Measurements from ENCODE around the gene BTN2A1.
"Not testable (repeated sequence)": the region's sequence is repeated elsewhere in the genome, so short reads cannot be mapped to it uniquely, and the experiment has no call there.

The BTN2A1 gene

DNA sequence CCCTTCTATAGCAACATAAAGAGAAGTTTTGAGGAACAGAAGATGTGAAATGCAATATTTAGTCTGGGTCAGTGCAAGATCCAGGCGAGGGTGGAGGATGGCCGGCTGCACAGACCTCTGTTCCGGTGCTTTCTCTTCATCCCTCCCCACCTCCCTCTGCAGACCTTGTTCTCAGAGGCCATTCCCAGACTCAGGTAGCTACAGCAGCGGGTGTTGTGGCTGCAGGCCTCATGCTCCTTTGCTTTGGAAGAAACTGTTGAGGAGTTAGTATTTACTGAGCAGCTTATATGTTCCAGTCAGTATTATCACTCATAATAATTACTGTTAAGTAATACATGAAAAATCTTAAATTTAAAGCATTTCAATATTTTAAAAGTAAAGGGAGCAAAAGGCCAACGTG is 15.8 kb upstream of the BTN2A1 start:
- H3K9me3 Mint-ChIP-seq: no peaks in the 10 kb centered on the region
- no peaks in the 10 kb centered on the region for H3K27me3 Mint-ChIP-seq
- peaks cover 33% of the 10 kb centered on the region for H3K36me3 Mint-ChIP-seq (ENCODE audit: low read depth)
- intact Hi-C loops (cut with micrococcal nuclease): loop anchor here (2.0 kb wide), 1 partner anchor 39 kb away; the partner anchor contains the start of gene BTN3A1
- H3K4me3 Mint-ChIP-seq: no peak overlapping the region
- H3K27ac Mint-ChIP-seq: no peak overlapping the region
- peaks cover 35% of the 10 kb centered on the region for H3K4me1 Mint-ChIP-seq (ENCODE audit: low read depth)

GRCh38 chr6:26445934-26446667 is 11.7 kb upstream of the BTN2A1 start:
- no peaks in the 10 kb centered on the region for H3K9me3 Mint-ChIP-seq
- peaks cover 62% of the 10 kb centered on the region for H3K36me3 Mint-ChIP-seq (ENCODE audit: low read depth)
- no peak overlapping the region for H3K4me3 Mint-ChIP-seq
- H3K27me3 Mint-ChIP-seq: no peaks in the 10 kb centered on the region
- H3K4me1 Mint-ChIP-seq (ENCODE audit: low read depth): peaks cover 28% of the 10 kb centered on the region
- peak overlapping the region; percentile 18 for H3K27ac Mint-ChIP-seq
- intact Hi-C loops (cut with micrococcal nuclease): no loop called here

DNA sequence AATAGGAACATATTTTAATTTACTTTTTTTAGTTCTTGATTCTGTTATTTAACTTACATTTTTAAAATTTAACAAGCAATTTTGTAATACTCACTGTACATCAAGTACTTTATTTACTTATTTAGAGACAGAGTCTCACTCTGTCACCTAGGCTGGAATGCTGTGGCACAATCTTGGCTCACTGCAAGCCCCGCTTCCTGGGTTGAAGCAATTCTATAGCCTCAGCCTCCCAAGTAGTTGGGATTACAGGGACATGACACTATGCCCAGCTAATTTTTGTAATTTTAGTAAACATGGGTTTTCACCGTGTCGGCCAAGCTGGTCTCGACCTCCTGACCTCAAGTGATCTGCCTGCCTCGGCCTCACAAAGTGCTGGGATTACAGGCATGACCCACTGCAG is 10.5 kb upstream of the BTN2A1 start:
- Mint-ChIP-seq H3K27me3 (no peaks in the 10 kb centered on the region), H3K4me1 (ENCODE audit: low read depth) (peaks cover 23% of the 10 kb centered on the region), H3K9me3 (no peaks in the 10 kb centered on the region), H3K36me3 (ENCODE audit: low read depth) (peaks cover 73% of the 10 kb centered on the region), H3K4me3 (no peak overlapping the region), H3K27ac (no peak overlapping the region)
- intact Hi-C loops (cut with micrococcal nuclease): no loop called here

- no peak overlapping the region for H3K27ac Mint-ChIP-seq
- peaks cover 54% of the 10 kb centered on the region for H3K36me3 Mint-ChIP-seq (ENCODE audit: low read depth)
- H3K27me3 Mint-ChIP-seq: no peaks in the 10 kb centered on the region
- no peak overlapping the region for H3K4me3 Mint-ChIP-seq
- peaks cover 27% of the 10 kb centered on the region for H3K4me1 Mint-ChIP-seq (ENCODE audit: low read depth)
- intact Hi-C loops (cut with micrococcal nuclease): loop anchor here (10.0 kb wide), 1 partner anchor 85 kb away; the partner anchor contains the start of gene BTN3A2
- H3K9me3 Mint-ChIP-seq: no peaks in the 10 kb centered on the region
These were observed 7.5 kb upstream of the BTN2A1 start for GRCh38 chr6:26450240-26450639.

GRCh38 chr6:26452631-26453235 is 5.0 kb upstream of the BTN2A1 start:
- peaks cover 48% of the 10 kb centered on the region for H3K36me3 Mint-ChIP-seq (ENCODE audit: low read depth)
- intact Hi-C loops (cut with micrococcal nuclease): loop anchor here (10.0 kb wide), 1 partner anchor 88 kb away; the partner anchor contains the start of gene BTN3A2
- no peak overlapping the region for H3K4me3 Mint-ChIP-seq
- no peaks in the 10 kb centered on the region for H3K9me3 Mint-ChIP-seq
- H3K27ac Mint-ChIP-seq: no peak overlapping the region
- no peaks in the 10 kb centered on the region for H3K27me3 Mint-ChIP-seq
- H3K4me1 Mint-ChIP-seq (ENCODE audit: low read depth): peaks cover 39% of the 10 kb centered on the region

- Mint-ChIP-seq H3K9me3 (no peaks in the 10 kb centered on the region), H3K4me3 (no peak overlapping the region)
These were observed 3.1 kb upstream of the BTN2A1 start for GRCh38 chr6:26454631-26455030.

DNA sequence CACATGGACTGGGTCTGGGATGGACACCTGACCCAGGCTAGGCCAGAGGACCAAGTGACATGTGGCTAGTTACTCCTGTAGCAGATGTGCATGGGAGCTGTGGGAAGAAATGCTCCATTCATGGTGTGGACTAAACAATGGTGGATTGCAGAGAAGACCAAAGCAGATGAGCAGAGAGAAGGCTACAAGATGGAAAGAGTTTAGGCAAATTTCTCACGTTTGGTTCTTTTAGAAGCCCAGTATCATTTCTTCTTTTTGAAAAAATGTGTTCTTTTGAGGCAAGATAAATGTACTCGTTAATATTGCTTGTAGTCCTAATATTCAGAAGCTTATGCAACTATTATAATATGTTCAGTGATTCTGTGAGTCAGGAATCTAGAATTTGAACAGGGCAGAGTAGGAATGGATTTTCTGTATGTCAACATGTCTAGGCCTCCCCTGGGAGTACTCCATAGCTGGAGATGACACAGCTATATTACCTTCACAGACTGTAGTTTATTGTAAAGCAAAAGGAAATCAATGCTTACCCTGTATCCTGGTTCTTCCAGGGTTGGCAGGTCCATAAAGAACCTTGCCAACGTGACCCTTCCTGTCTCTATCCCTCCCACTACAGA is 2.3 kb upstream of the BTN2A1 start:
- H3K27ac Mint-ChIP-seq: peak overlapping the region; percentile 98
- H3K4me3 Mint-ChIP-seq: no peak overlapping the region
- H3K9me3 Mint-ChIP-seq: no peaks in the 10 kb centered on the region
- intact Hi-C loops (cut with micrococcal nuclease): loop anchor here (10.0 kb wide), 1 partner anchor 91 kb away; the partner anchor contains the start of gene BTN3A2
- no peaks in the 10 kb centered on the region for H3K27me3 Mint-ChIP-seq
- peaks cover 55% of the 10 kb centered on the region for H3K4me1 Mint-ChIP-seq (ENCODE audit: low read depth)
- peaks cover 48% of the 10 kb centered on the region for H3K36me3 Mint-ChIP-seq (ENCODE audit: low read depth)

More at GRCh38 chr6:26454631-26455030, 3.1 kb upstream of the BTN2A1 start:
- Mint-ChIP-seq H3K27me3 (no peaks in the 10 kb centered on the region), H3K4me1 (ENCODE audit: low read depth) (peaks cover 46% of the 10 kb centered on the region), H3K36me3 (ENCODE audit: low read depth) (peaks cover 48% of the 10 kb centered on the region), H3K27ac (no peak overlapping the region)
- intact Hi-C loops (cut with micrococcal nuclease): loop anchor here (10.0 kb wide), 1 partner anchor 90 kb away; the partner anchor contains the start of gene BTN3A2

- Mint-ChIP-seq H3K36me3 (ENCODE audit: low read depth) (peaks cover 48% of the 10 kb centered on the region), H3K27me3 (no peaks in the 10 kb centered on the region), H3K4me1 (ENCODE audit: low read depth) (peaks cover 70% of the 10 kb centered on the region), H3K4me3 (peak overlapping the region; percentile 68), H3K9me3 (no peaks in the 10 kb centered on the region), H3K27ac (peak overlapping the region; percentile 98)
- intact Hi-C loops (cut with micrococcal nuclease): loop anchor here (10.0 kb wide), 1 partner anchor 93 kb away; the partner anchor contains the start of gene BTN3A2
These were observed 420 bp upstream of the BTN2A1 start for GRCh38 chr6:26457264-26457805.

DNA sequence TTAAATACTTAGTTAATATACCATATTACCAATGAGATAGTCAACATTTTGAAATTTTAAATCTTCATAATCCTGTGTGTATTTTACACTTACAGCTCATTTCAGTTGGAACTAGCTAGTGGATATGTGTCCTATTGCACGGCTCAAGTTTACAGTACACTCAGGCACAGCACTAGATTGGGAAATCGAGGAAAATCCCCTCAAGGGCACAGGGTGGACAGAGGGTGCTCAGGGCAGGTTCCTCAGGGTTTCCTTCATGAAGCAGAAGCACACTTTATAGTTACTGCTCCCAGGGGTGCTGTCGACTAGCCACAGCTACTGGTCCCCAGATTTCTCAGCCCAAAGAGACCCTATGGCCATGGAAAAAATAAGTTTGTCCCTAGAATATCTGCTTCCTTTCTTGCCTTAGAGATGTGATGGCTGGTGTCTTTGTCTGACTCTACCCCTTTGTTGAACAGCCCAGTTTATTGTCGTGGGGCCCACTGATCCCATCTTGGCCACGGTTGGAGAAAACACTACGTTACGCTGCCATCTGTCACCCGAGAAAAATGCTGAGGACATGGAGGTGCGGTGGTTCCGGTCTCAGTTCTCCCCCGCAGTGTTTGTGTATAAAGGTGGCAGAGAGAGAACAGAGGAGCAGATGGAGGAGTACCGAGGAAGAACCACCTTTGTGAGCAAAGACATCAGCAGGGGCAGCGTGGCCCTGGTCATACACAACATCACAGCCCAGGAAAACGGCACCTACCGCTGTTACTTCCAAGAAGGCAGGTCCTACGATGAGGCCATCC is 1.5 kb downstream of the BTN2A1 start:
- H3K4me1 Mint-ChIP-seq (ENCODE audit: low read depth): peaks cover 85% of the 10 kb centered on the region
- intact Hi-C loops (cut with micrococcal nuclease): loop anchor here (10.0 kb wide), 1 partner anchor 94 kb away; the partner anchor contains the start of gene BTN3A2
- H3K9me3 Mint-ChIP-seq: no peaks in the 10 kb centered on the region
- H3K4me3 Mint-ChIP-seq: peak overlapping the region; percentile 73
- H3K27me3 Mint-ChIP-seq: no peaks in the 10 kb centered on the region
- peak overlapping the region; percentile 51 for H3K27ac Mint-ChIP-seq
- H3K36me3 Mint-ChIP-seq (ENCODE audit: low read depth): peaks cover 67% of the 10 kb centered on the region

GRCh38 chr6:26461353-26461752 is 3.6 kb downstream of the BTN2A1 start:
- H3K27me3 Mint-ChIP-seq; H3K4me3 Mint-ChIP-seq; H3K9me3 Mint-ChIP-seq; intact Hi-C loops (cut with micrococcal nuclease): not testable (repeated sequence)
- peak overlapping the region; percentile 59 for H3K27ac Mint-ChIP-seq
- H3K4me1 Mint-ChIP-seq (ENCODE audit: low read depth): peaks cover 82% of the 10 kb centered on the region
- peaks cover 88% of the 10 kb centered on the region for H3K36me3 Mint-ChIP-seq (ENCODE audit: low read depth)

DNA sequence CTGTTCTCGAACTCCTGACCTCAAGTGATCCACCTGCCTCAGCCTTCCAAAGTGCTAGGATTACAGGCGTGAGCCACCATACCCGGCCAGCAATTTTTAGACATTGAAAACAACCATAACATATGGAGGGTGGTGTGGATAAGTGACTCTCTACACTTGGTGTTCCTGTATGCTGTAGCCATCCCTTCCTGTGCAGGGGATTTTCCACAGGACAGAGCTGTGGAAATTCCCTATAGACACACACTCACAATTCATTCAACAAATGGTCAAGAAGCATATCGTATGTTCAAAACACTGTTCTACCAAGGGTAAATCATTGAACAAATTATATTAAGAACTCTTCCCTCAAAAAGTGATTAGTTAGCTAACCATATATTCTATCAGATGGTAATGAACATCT is 6.3 kb downstream of the BTN2A1 start:
- intact Hi-C loops (cut with micrococcal nuclease): no loop called here
- peaks cover 100% of the 10 kb centered on the region for H3K36me3 Mint-ChIP-seq (ENCODE audit: low read depth)
- no peaks in the 10 kb centered on the region for H3K9me3 Mint-ChIP-seq
- H3K27ac Mint-ChIP-seq: peak overlapping the region; percentile 43
- no peak overlapping the region for H3K4me3 Mint-ChIP-seq
- peaks cover 92% of the 10 kb centered on the region for H3K4me1 Mint-ChIP-seq (ENCODE audit: low read depth)
- H3K27me3 Mint-ChIP-seq: no peaks in the 10 kb centered on the region

- Mint-ChIP-seq H3K36me3 (ENCODE audit: low read depth) (peaks cover 97% of the 10 kb centered on the region), H3K4me1 (ENCODE audit: low read depth) (peaks cover 88% of the 10 kb centered on the region), H3K9me3 (no peaks in the 10 kb centered on the region), H3K27me3 (no peaks in the 10 kb centered on the region), H3K27ac (peak overlapping the region; percentile 43), H3K4me3 (no peak overlapping the region)
- intact Hi-C loops (cut with micrococcal nuclease): no loop called here
These were observed 6.8 kb downstream of the BTN2A1 start for GRCh38 chr6:26464416-26465131.

GRCh38 chr6:26465776-26466175 is 8.0 kb downstream of the BTN2A1 start:
- intact Hi-C loops (cut with micrococcal nuclease): no loop called here
- Mint-ChIP-seq H3K4me3 (no peak overlapping the region), H3K9me3 (no peaks in the 10 kb centered on the region), H3K27ac (no peak overlapping the region), H3K4me1 (ENCODE audit: low read depth) (peaks cover 76% of the 10 kb centered on the region), H3K27me3 (no peaks in the 10 kb centered on the region), H3K36me3 (ENCODE audit: low read depth) (peaks cover 97% of the 10 kb centered on the region)

Measured in dendritic cell treated with granulocyte-macrophage colony-stimulating factor and Interleukin-4, amounts not matched to agents 40 ng/mL and 50 ng/mL, for 4 days (primary cell).